ENCODE measurements around the gene SDCCAG8. TPM values are rescaled to one million over a fixed set of nuclear protein-coding genes. Genes with fewer than 3 reads are reported as not detected.

SDCCAG8 gene
- total RNA-seq, 1 donor, result 41.0 TPM

- DNase-seq (ENCODE audit: low read depth), result no peak
- H3K4me3 ChIP-seq (ENCODE audit: low read depth, low read length), result no peak overlapping the region
- no peak for TF ChIP-seq CTCF (IDR thresholded peaks at IDR 0.05; ENCODE audit: insufficient read depth, low read depth, low read length)
Observed at GRCh38 chr1:243260221-243260880, 4.5 kb downstream of the SDCCAG8 start.

GRCh38 chr1:243261390-243261789, 5.5 kb downstream of the SDCCAG8 start:
- TF ChIP-seq CTCF (IDR thresholded peaks at IDR 0.05; ENCODE audit: insufficient read depth, low read depth, low read length), result no peak
- DNase-seq (ENCODE audit: low read depth), result no peak
- H3K4me3 ChIP-seq (ENCODE audit: low read depth, low read length), result no peak overlapping the region

GRCh38 chr1:243264717-243265116, 8.9 kb downstream of the SDCCAG8 start:
- no peak overlapping the region for H3K4me3 ChIP-seq (ENCODE audit: low read depth, low read length)
- TF ChIP-seq CTCF (IDR thresholded peaks at IDR 0.05; ENCODE audit: insufficient read depth, low read depth, low read length), result no peak
- DNase-seq (ENCODE audit: low read depth), result peak; percentile 88

- no peak for TF ChIP-seq CTCF (IDR thresholded peaks at IDR 0.05; ENCODE audit: insufficient read depth, low read depth, low read length)
- no peak for DNase-seq (ENCODE audit: low read depth)
- H3K4me3 ChIP-seq (ENCODE audit: low read depth, low read length), result no peak overlapping the region
Observed at GRCh38 chr1:243266231-243266630, 10.4 kb downstream of the SDCCAG8 start.

- DNase-seq (ENCODE audit: low read depth), result peak; percentile 68
- no peak for TF ChIP-seq CTCF (IDR thresholded peaks at IDR 0.05; ENCODE audit: insufficient read depth, low read depth, low read length)
- no peak overlapping the region for H3K4me3 ChIP-seq (ENCODE audit: low read depth, low read length)
Observed at GRCh38 chr1:243267471-243267880, 11.6 kb downstream of the SDCCAG8 start.

GRCh38 chr1:243267914-243268653, 12.2 kb downstream of the SDCCAG8 start:
- H3K4me3 ChIP-seq (ENCODE audit: low read depth, low read length), result peak overlapping the region; percentile 21
- peak; percentile 90 for DNase-seq (ENCODE audit: low read depth)
- TF ChIP-seq CTCF (IDR thresholded peaks at IDR 0.05; ENCODE audit: insufficient read depth, low read depth, low read length), result no peak
